H1 (cell line): Measurements from ENCODE around the gene SLC3A2. TPM values are rescaled to one million over a fixed set of nuclear protein-coding genes. Genes with fewer than 3 reads are reported as not detected.

Experiments
- ATF3 ChIP-seq: IDR thresholded peaks from 2 replicates; pipeline ENCODE4 v1.6.1; 2011; ENCODE audit warnings: low read depth, mild to moderate bottlenecking, low read length; ENCODE audit not compliant: insufficient read depth
- CREB1 ChIP-seq: IDR thresholded peaks from 2 replicates; pipeline ENCODE4 v1.6.1; 2012; ENCODE audit warnings: inconsistent platforms
- E2F6 ChIP-seq: IDR thresholded peaks from 2 replicates; pipeline ENCODE4 v1.6.1; 2012; ENCODE audit warnings: inconsistent platforms
- EZH2 ChIP-seq: fragments of 200-600 bp; sonication (generic); IDR thresholded peaks from 2 replicates; pipeline ENCODE4 v1.7.1; 2012; ENCODE audit warnings: low read depth, mild to moderate bottlenecking, moderate library complexity, low read length, inconsistent platforms; ENCODE audit not compliant: severe bottlenecking
- JUN ChIP-seq: IDR thresholded peaks from 2 replicates; pipeline ENCODE4 v1.6.1; 2011; ENCODE audit warnings: low read depth, mild to moderate bottlenecking, improper control_type of control experiment, low read length
- JUND ChIP-seq: IDR thresholded peaks from 2 replicates; pipeline ENCODE4 v1.6.1; 2011; ENCODE audit warnings: mild to moderate bottlenecking, improper control_type of control experiment, low read length
- KDM5A ChIP-seq: fragments of 200-600 bp; IDR thresholded peaks from 2 replicates; pipeline ENCODE4 v1.7.1; 2012; ENCODE audit warnings: mild to moderate bottlenecking, low read length, inconsistent platforms, mixed read lengths
- POLR2AphosphoS5 ChIP-seq: IDR thresholded peaks from 2 replicates; pipeline ENCODE4 v1.6.1; 2011; ENCODE audit warnings: low read depth, low read length
- RAD21 ChIP-seq, 2 experiments: IDR thresholded peaks in 1 of 2; conservative IDR thresholded peaks in 1 of 2; 2 replicates each; pipeline ENCODE4 v1.6.1; 2011; ENCODE audit warnings: low read depth in 2 of 2, low read length in 2 of 2, improper control_type of control experiment in 1 of 2, inconsistent platforms in 1 of 2, mild to moderate bottlenecking in 1 of 2, moderate library complexity in 1 of 2
- RFX5 ChIP-seq: IDR thresholded peaks from 2 replicates; pipeline ENCODE4 v1.6.1; 2011; ENCODE audit warnings: low read depth, low read length, improper control_type of control experiment, borderline replicate concordance
- RNF2 ChIP-seq: fragments of 200-900, 300-1000 bp; sonication (generic); IDR thresholded peaks from 2 replicates; pipeline ENCODE4 v1.7.1; 2016; ENCODE audit warnings: borderline replicate concordance, low read depth, mild to moderate bottlenecking, antibody characterized with exemption, low read length; ENCODE audit not compliant: poor library complexity, severe bottlenecking; ENCODE audit errors: missing control alignments
- SAP30 ChIP-seq: fragments of 300-600 bp; sonication (generic); IDR thresholded peaks from 2 replicates; pipeline ENCODE4 v1.7.1; 2012; ENCODE audit warnings: low read length, moderate library complexity, mild to moderate bottlenecking, inconsistent platforms; ENCODE audit not compliant: insufficient read depth, insufficient replicate concordance
- TCF12 ChIP-seq: IDR thresholded peaks from 2 replicates; pipeline ENCODE4 v1.6.1; 2011; ENCODE audit warnings: low read depth, mild to moderate bottlenecking, low read length
- YY1 ChIP-seq: IDR thresholded peaks from 2 replicates; pipeline ENCODE4 v1.6.1; 2011; ENCODE audit warnings: low read depth, mild to moderate bottlenecking, low read length
- polyA plus RNA-seq, 7 experiments: library from polyadenylated mRNA; depleted of rRNA in 3 of 7; stranded (reverse) in 5 of 7; unstranded in 2 of 7; fragments of >200 nt in 5 of 7; fragments of 200-250 nt in 2 of 7; gene quantifications; 1 replicate in 5 of 7; 2 replicates in 1 of 7; 4 replicates in 1 of 7; pipeline versions ENCODE4 v1.2.1 to v1.2.3, GENCODE V29; 2011 to 2013; ENCODE audit warnings: missing spikeins in 2 of 7, mixed read lengths in 2 of 7
- total RNA-seq: library from RNA; stranded (reverse); fragmentation: NEBNext Ultra II Directional; extraction: Animal tissue kit (Norgen Biotek cat#: 25700); gene quantifications from 2 replicates; pipeline ENCODE4 v1.2.1, GENCODE V29; 2021

The SLC3A2 gene
- total and polyA plus RNA-seq, 2 of the 8 experiments (the other 6 are each of a cell fraction or from before 2014, with no cell fraction given) = 410 to 435 TPM

GRCh38 chr11:62909107-62909894, 28.6 kb downstream of the SLC3A2 start (continued):
- no peak; the same call in 1 of the 2 replicates for TF ChIP-seq E2F6
- TF ChIP-seq POLR2AphosphoS5 = no peak
- TF ChIP-seq RAD21 (IDR thresholded peaks at IDR 0.05 in 1 of 2, conservative IDR thresholded peaks at IDR 0.05 in 1 of 2; ENCODE audit: low read depth in 2 of 2, low read length in 2 of 2) = peak; percentile 71 to 84
- TF ChIP-seq TCF12 = 0 out of 2 replicates have a peak, but pooled peaks have one; percentile 13
- peak; percentile 5; the same call in 1 of the 2 replicates for TF ChIP-seq CREB1
- TF ChIP-seq JUN = no peak
- TF ChIP-seq KDM5A = no peak
- no peak for TF ChIP-seq SAP30
- no peak for TF ChIP-seq ATF3
- 0 out of 2 replicates have a peak, but pooled peaks have one; percentile 23 for TF ChIP-seq RFX5
- no peak for TF ChIP-seq RNF2
- TF ChIP-seq YY1 = peak; percentile 76; the same call in 1 of the 2 replicates
- TF ChIP-seq EZH2 = no peak
- peak; percentile 63 for TF ChIP-seq JUND
